ENCODE measurements around the gene HNRNPR. TPM values are rescaled to one million over a fixed set of nuclear protein-coding genes. Genes with fewer than 3 reads are reported as not detected.

HNRNPR gene
- total RNA-seq, 2 experiments from 2014 or later = 217 to 231 TPM

- Mint-ChIP-seq H3K36me3 (ENCODE audit: low read depth) (peaks cover 46% of the 10 kb centered on the region), H3K27ac (peak overlapping the region; percentile 97), H3K4me1 (ENCODE audit: low read depth) (peaks cover 36% of the 10 kb centered on the region), H3K9me3 (ENCODE audit: insufficient read depth) (peaks cover 13% of the 10 kb centered on the region), H3K4me3 (peak overlapping the region; percentile 92), H3K27me3 (ENCODE audit: low read depth) (no peaks in the 10 kb centered on the region)
- ATAC-seq = no peak
- CTCF ChIA-PET = interaction anchor here (0.8 to 3.3 kb wide), 7 partner anchors 12 to 172 kb away, joined by 3 to 19 read pairs (median 6); partner anchors contain the start of gene HNRNPR
- peak; percentile 22 for DNase-seq
- POLR2A ChIA-PET = interaction anchor here (0.6 to 3.1 kb wide), 6 partner anchors 11 to 69 kb away, joined by 3 to 38 read pairs (median 4); partner anchors contain the start of gene HNRNPR
Observed at GRCh38 chr1:23367451-23367790, 23.3 kb upstream of the HNRNPR start.

GRCh38 chr1:23366598-23366997, 22.5 kb upstream of the HNRNPR start:
- H3K4me3 Mint-ChIP-seq = peak overlapping the region; percentile 92
- DNase-seq = no peak
- peaks cover 19% of the 10 kb centered on the region for H3K9me3 Mint-ChIP-seq (ENCODE audit: insufficient read depth)
- H3K36me3 Mint-ChIP-seq (ENCODE audit: low read depth) = peaks cover 54% of the 10 kb centered on the region
- no peak overlapping the region for H3K27ac Mint-ChIP-seq
- no peak for ATAC-seq
- ChIA-PET CTCF (interaction anchor here (1.0 to 3.3 kb wide), 5 partner anchors 10 to 173 kb away, joined by 3 to 19 read pairs (median 6); partner anchors contain the start of gene HNRNPR), POLR2A (interaction anchor here (0.9 kb wide), 1 partner anchor 22 kb away, joined by 4 read pairs; the partner anchor contains the start of gene HNRNPR)
- H3K27me3 Mint-ChIP-seq (ENCODE audit: low read depth) = no peaks in the 10 kb centered on the region
- peaks cover 36% of the 10 kb centered on the region for H3K4me1 Mint-ChIP-seq (ENCODE audit: low read depth)

DNA sequence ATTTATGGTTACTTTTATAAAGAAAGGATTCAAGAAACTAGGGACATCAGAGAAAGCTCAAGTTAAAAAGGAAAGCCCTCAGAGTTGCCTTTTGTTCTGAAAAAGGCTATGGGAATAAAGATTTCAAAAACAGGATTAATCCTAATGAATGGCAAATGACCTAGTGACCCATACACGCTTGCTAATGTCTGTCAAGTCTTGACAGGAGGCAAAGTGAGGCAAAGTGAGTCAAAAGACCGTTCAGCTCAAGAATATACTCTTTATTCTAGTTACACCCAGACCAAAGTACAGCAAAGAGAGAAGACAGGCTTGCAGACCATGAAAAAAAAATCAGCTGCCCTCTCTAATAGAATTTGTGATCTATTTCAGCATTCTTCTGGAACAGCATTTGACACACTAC, 22.1 kb upstream of the HNRNPR start:
- H3K4me3 Mint-ChIP-seq = no peak overlapping the region
- CTCF ChIA-PET = interaction anchor here (1.2 to 3.2 kb wide), 2 partner anchors 9 to 22 kb away, joined by 3 to 19 read pairs; partner anchors contain the start of gene HNRNPR

GRCh38 chr1:23362218-23362713, 18.2 kb upstream of the HNRNPR start:
- CTCF ChIA-PET = interaction anchor here (1.2 kb wide), 1 partner anchor 17 kb away, joined by 3 read pairs; no protein-coding TSS in a partner anchor
- Mint-ChIP-seq H3K4me3 (no peak overlapping the region), H3K27me3 (ENCODE audit: low read depth) (no peaks in the 10 kb centered on the region), H3K9me3 (ENCODE audit: insufficient read depth) (peaks cover 43% of the 10 kb centered on the region), H3K27ac (no peak overlapping the region), H3K36me3 (ENCODE audit: low read depth) (peaks cover 83% of the 10 kb centered on the region), H3K4me1 (ENCODE audit: low read depth) (peaks cover 15% of the 10 kb centered on the region)
- no peak for ATAC-seq
- no peak for DNase-seq
- POLR2A ChIA-PET = interaction anchor here (1.0 to 2.9 kb wide), 2 partner anchors 18 to 24 kb away, joined by 3 to 14 read pairs; partner anchors contain the start of gene HNRNPR

More for the DNA sequence above, 22.1 kb upstream of the HNRNPR start:
- POLR2A ChIA-PET = interaction anchor here (0.9 kb wide), 1 partner anchor 22 kb away, joined by 4 read pairs; the partner anchor contains the start of gene HNRNPR
- Mint-ChIP-seq H3K36me3 (ENCODE audit: low read depth) (peaks cover 59% of the 10 kb centered on the region), H3K4me1 (ENCODE audit: low read depth) (peaks cover 34% of the 10 kb centered on the region), H3K27me3 (ENCODE audit: low read depth) (no peaks in the 10 kb centered on the region), H3K9me3 (ENCODE audit: insufficient read depth) (peaks cover 24% of the 10 kb centered on the region), H3K27ac (no peak overlapping the region)
- DNase-seq (no peak), ATAC-seq (no peak)

DNA sequence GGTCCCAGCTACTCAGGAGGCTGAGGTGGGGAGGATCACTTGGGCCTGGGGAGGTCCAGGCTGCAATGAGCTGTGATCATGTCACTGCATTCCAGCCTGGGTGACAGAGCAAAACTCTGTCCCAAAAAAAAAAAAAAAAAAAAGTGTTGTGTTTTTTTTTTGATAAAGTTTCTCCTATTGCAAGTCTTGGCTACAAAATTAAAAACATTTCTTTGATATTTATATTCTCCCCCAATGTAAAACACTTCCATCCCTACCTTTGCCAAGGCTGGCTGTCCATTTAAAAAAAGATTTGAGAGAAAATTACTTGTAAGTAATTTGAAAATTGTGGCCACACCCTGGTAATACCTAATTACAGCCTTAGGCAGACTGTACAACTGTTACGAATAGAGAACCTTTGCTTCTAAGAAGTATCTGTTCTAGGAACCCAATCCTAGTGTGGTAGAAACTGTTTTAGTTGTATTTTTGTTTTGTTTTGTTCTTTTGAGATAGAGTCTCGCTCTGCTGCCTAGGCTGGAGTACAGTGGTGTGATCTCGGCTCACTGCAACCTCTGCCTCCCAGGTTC, 14.3 kb upstream of the HNRNPR start:
- peaks cover 53% of the 10 kb centered on the region for H3K36me3 Mint-ChIP-seq (ENCODE audit: low read depth)
- H3K9me3 Mint-ChIP-seq (ENCODE audit: insufficient read depth) = peaks cover 38% of the 10 kb centered on the region
- ChIA-PET POLR2A (no interaction called here), CTCF (interaction anchor here (0.9 kb wide), 1 partner anchor 45 kb away, joined by 3 read pairs; no protein-coding TSS in a partner anchor)
- H3K27me3 Mint-ChIP-seq (ENCODE audit: low read depth) = no peaks in the 10 kb centered on the region
- no peak for ATAC-seq
- H3K4me3 Mint-ChIP-seq = no peak overlapping the region
- DNase-seq = no peak
- no peak overlapping the region for H3K27ac Mint-ChIP-seq
- H3K4me1 Mint-ChIP-seq (ENCODE audit: low read depth) = peaks cover 5% of the 10 kb centered on the region

- Mint-ChIP-seq H3K27me3 (ENCODE audit: low read depth) (peaks cover 2% of the 10 kb centered on the region), H3K4me1 (ENCODE audit: low read depth) (peaks cover 5% of the 10 kb centered on the region), H3K36me3 (ENCODE audit: low read depth) (peaks cover 42% of the 10 kb centered on the region), H3K9me3 (ENCODE audit: insufficient read depth) (peaks cover 30% of the 10 kb centered on the region), H3K4me3 (no peak overlapping the region), H3K27ac (no peak overlapping the region)
- no peak for ATAC-seq
- POLR2A ChIA-PET = interaction anchor here (0.8 kb wide), 1 partner anchor 11 kb away, joined by 3 read pairs; no protein-coding TSS in a partner anchor
- no peak for DNase-seq
- CTCF ChIA-PET = interaction anchor here (0.9 to 1.7 kb wide), 2 partner anchors 9 to 13 kb away, joined by 3 to 7 read pairs; partner anchors contain the start of gene HNRNPR
Observed at GRCh38 chr1:23357138-23357908, 13.2 kb upstream of the HNRNPR start.

DNA sequence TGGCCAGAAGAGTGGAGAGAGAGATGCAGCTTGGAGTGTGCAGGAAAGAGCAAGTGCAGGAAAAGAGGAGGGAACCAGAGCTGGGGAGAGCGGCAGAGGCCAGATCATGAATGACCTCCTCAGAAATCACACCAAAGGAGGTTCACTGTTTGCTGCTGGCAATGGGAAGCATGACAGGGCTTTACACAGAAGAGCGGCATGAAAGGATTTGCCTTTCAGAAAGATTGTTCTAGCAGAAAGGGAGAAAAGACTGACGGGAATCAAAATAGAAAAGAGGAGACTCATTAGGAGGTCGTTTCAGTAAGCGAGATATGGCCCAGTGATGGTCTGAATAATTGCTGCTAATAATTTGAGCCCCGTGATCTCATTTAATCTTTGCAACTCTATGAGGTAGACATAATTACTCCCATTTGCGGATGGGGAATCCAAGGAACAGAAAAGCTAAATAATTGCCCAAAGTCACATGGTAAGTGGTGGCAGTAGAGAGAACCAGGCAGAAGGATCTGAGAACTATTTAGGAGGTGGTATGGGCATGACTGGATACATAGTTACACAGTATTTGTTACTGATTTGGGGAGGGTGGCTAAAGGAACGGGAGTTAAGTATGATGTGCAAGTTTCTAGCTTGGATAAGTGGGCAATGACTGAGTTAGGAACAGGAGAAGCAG, 12.5 kb upstream of the HNRNPR start:
- peaks cover 5% of the 10 kb centered on the region for H3K4me1 Mint-ChIP-seq (ENCODE audit: low read depth)
- peaks cover 35% of the 10 kb centered on the region for H3K36me3 Mint-ChIP-seq (ENCODE audit: low read depth)
- ChIA-PET POLR2A (interaction anchor here (0.8 kb wide), 1 partner anchor 11 kb away, joined by 3 read pairs; no protein-coding TSS in a partner anchor), CTCF (interaction anchor here (0.9 to 1.7 kb wide), 2 partner anchors 10 to 12 kb away, joined by 3 to 7 read pairs; partner anchors contain the start of gene HNRNPR)
- ATAC-seq (no peak), DNase-seq (no peak)
- H3K27ac Mint-ChIP-seq = no peak overlapping the region
- no peak overlapping the region for H3K4me3 Mint-ChIP-seq
- H3K27me3 Mint-ChIP-seq (ENCODE audit: low read depth) = peaks cover 2% of the 10 kb centered on the region
- peaks cover 25% of the 10 kb centered on the region for H3K9me3 Mint-ChIP-seq (ENCODE audit: insufficient read depth)

GRCh38 chr1:23354245-23354644, 10.2 kb upstream of the HNRNPR start:
- POLR2A ChIA-PET = interaction anchor here (1.2 to 2.1 kb wide), 2 partner anchors 10 to 13 kb away, joined by 3 to 12 read pairs; partner anchors contain the start of gene HNRNPR
- Mint-ChIP-seq H3K4me1 (ENCODE audit: low read depth) (peaks cover 5% of the 10 kb centered on the region), H3K27ac (peak overlapping the region; percentile 23), H3K36me3 (ENCODE audit: low read depth) (peaks cover 13% of the 10 kb centered on the region), H3K9me3 (ENCODE audit: insufficient read depth) (peaks cover 7% of the 10 kb centered on the region), H3K4me3 (no peak overlapping the region), H3K27me3 (ENCODE audit: low read depth) (peaks cover 2% of the 10 kb centered on the region)
- CTCF ChIA-PET = interaction anchor here (0.5 to 1.1 kb wide), 3 partner anchors 10 to 15 kb away, joined by 3 to 6 read pairs (median 3); partner anchors contain the start of genes HNRNPR and ZNF436
- ATAC-seq (peak; percentile 63), DNase-seq (peak; percentile 28)

- ATAC-seq (no peak), DNase-seq (no peak)
- ChIA-PET CTCF (no interaction called here), POLR2A (no interaction called here)
- Mint-ChIP-seq H3K27ac (no peak overlapping the region), H3K4me1 (ENCODE audit: low read depth) (peaks cover 5% of the 10 kb centered on the region), H3K9me3 (ENCODE audit: insufficient read depth) (no peaks in the 10 kb centered on the region), H3K4me3 (no peak overlapping the region), H3K27me3 (ENCODE audit: low read depth) (peaks cover 2% of the 10 kb centered on the region), H3K36me3 (ENCODE audit: low read depth) (no peaks in the 10 kb centered on the region)
Observed at GRCh38 chr1:23352096-23352695, 8.1 kb upstream of the HNRNPR start.

- H3K9me3 Mint-ChIP-seq (ENCODE audit: insufficient read depth) = no peaks in the 10 kb centered on the region
- no peaks in the 10 kb centered on the region for H3K27me3 Mint-ChIP-seq (ENCODE audit: low read depth)
- peaks cover 20% of the 10 kb centered on the region for H3K4me1 Mint-ChIP-seq (ENCODE audit: low read depth)
- H3K36me3 Mint-ChIP-seq (ENCODE audit: low read depth) = peaks cover 19% of the 10 kb centered on the region
- no peak overlapping the region for H3K4me3 Mint-ChIP-seq
- CTCF ChIA-PET = interaction anchor here (0.5 to 1.9 kb wide), 3 partner anchors 11 to 412 kb away, joined by 3 to 7 read pairs (median 3); no protein-coding TSS in a partner anchor
- POLR2A ChIA-PET = interaction anchor here (0.5 to 1.0 kb wide), 2 partner anchors 19 to 23 kb away, joined by 3 read pairs; no protein-coding TSS in a partner anchor
- H3K27ac Mint-ChIP-seq = no peak overlapping the region
- ATAC-seq = no peak
- no peak for DNase-seq
Observed at GRCh38 chr1:23345920-23346319, 1.8 kb upstream of the HNRNPR start.
